Kidney epithelial cell (primary cell): ENCODE data around the gene RNF217. TPM values are rescaled to one million over a fixed set of nuclear protein-coding genes. Genes with fewer than 3 reads are reported as not detected.

Source experiments
- DNase-seq: peaks from one replicate; pipeline ENCODE4 v3.0.0-alpha.2; 2010; ENCODE audit warnings: low read depth
- H3K27me3 ChIP-seq: 2 replicates; pipeline ENCODE4 v1.6.0; 2011; ENCODE audit warnings: low read length; ENCODE audit not compliant: control insufficient read depth, insufficient read depth
- H3K36me3 ChIP-seq: 2 replicates; pipeline ENCODE4 v1.5.1; 2011; ENCODE audit warnings: low read length; ENCODE audit not compliant: control insufficient read depth, insufficient read depth
- H3K4me3 ChIP-seq: 2 replicates; pipeline ENCODE4 v1.5.1; 2011; ENCODE audit warnings: low read depth, mild to moderate bottlenecking, control low read depth, low read length
- CTCF ChIP-seq: IDR thresholded peaks from 2 replicates; pipeline ENCODE4 v1.5.1; 2011; ENCODE audit warnings: mild to moderate bottlenecking, moderate library complexity, low read length, control low read depth, inconsistent platforms; ENCODE audit not compliant: insufficient read depth, poor library complexity, severe bottlenecking
- total RNA-seq: library from RNA; depleted of rRNA; stranded (reverse); fragments of >200 nt; gene quantifications from 2 replicates; pipeline ENCODE4 v1.2.3, GENCODE V29; 2015

The RNF217 gene
- total RNA-seq, 1 donor from 2014 or later: 22.1 TPM

- H3K36me3 ChIP-seq: peaks cover 2% of the 10 kb centered on the region
- no peak for TF ChIP-seq CTCF
- no peak overlapping the region for H3K4me3 ChIP-seq
- DNase-seq: no peak
- no peaks in the 10 kb centered on the region for H3K27me3 ChIP-seq
These were observed 55.9 kb downstream of the RNF217 start for GRCh38 chr6:125018136-125018535.

GRCh38 chr6:125019281-125019680 lies 57.0 kb downstream of the RNF217 start:
- H3K36me3 ChIP-seq: peaks cover 2% of the 10 kb centered on the region
- DNase-seq: no peak
- H3K27me3 ChIP-seq: no peaks in the 10 kb centered on the region
- no peak for TF ChIP-seq CTCF
- H3K4me3 ChIP-seq: no peak overlapping the region

GRCh38 chr6:125019918-125020317 lies 57.7 kb downstream of the RNF217 start:
- no peak for TF ChIP-seq CTCF
- Histone ChIP-seq H3K27me3 (no peaks in the 10 kb centered on the region), H3K36me3 (peaks cover 2% of the 10 kb centered on the region), H3K4me3 (no peak overlapping the region)
- DNase-seq: no peak

- Histone ChIP-seq H3K36me3 (peaks cover 2% of the 10 kb centered on the region), H3K4me3 (no peak overlapping the region), H3K27me3 (no peaks in the 10 kb centered on the region)
- no peak for DNase-seq
- no peak for TF ChIP-seq CTCF
These were observed 58.1 kb downstream of the RNF217 start for GRCh38 chr6:125020385-125020784.

- DNase-seq: no peak
- Histone ChIP-seq H3K36me3 (peaks cover 2% of the 10 kb centered on the region), H3K27me3 (no peaks in the 10 kb centered on the region), H3K4me3 (no peak overlapping the region)
- TF ChIP-seq CTCF: no peak
These were observed 60.3 kb downstream of the RNF217 start for GRCh38 chr6:125022391-125022989.
